Gastrocnemius medialis (tissue), 4 donors: ENCODE measurements around the gene PPP6R3. TPM values are rescaled to one million over a fixed set of nuclear protein-coding genes. Genes with fewer than 3 reads are reported as not detected.

ENCODE experiments used
- ATAC-seq, 2 donors: fragments of 150-250 bp; one replicate each; pipeline ENCODE4 v1.9.1; 2016
- DNase-seq, 2 donors: peaks; one replicate each; pipeline ENCODE4 v3.0.0-alpha.2; 2019
- H3K27ac ChIP-seq, 4 donors: fragments of 200-600 bp; sonication (generic); 1 replicate in 1 of 4; 2 replicates in 3 of 4; pipeline ENCODE4 v1.5.1; 2016 to 2018; ENCODE audit warnings: mild to moderate bottlenecking in 2 of 4, moderate library complexity in 1 of 4
- H3K27me3 ChIP-seq, 3 donors: fragments of 200-600 bp; sonication (generic) in 2 of 3; 1 replicate in 1 of 3; 2 replicates in 2 of 3; pipeline versions ENCODE4 v1.5.1 to v1.6.0; 2016 to 2019; ENCODE audit warnings: mild to moderate bottlenecking in 1 of 3, moderate library complexity in 1 of 3
- H3K36me3 ChIP-seq, 2 donors: fragments of 200-600 bp; sonication (generic) in 1 of 2; one replicate each; pipeline ENCODE4 v1.5.1; 2017 to 2018
- H3K4me1 ChIP-seq, 2 donors: fragments of 200-600 bp; sonication (generic) in 1 of 2; one replicate each; pipeline ENCODE4 v1.5.1; 2016 to 2017; ENCODE audit warnings: mild to moderate bottlenecking in 2 of 2
- H3K4me3 ChIP-seq, 4 donors: fragments of 200-600 bp; sonication (generic) in 3 of 4; 1 replicate in 1 of 4; 2 replicates in 3 of 4; pipeline ENCODE4 v1.5.1; 2016 to 2019; ENCODE audit warnings: mild to moderate bottlenecking in 2 of 4
- H3K9me3 ChIP-seq, 3 donors: fragments of 200-600 bp; sonication (generic) in 2 of 3; 1 replicate in 1 of 3; 2 replicates in 2 of 3; pipeline ENCODE4 v1.5.1; 2016 to 2019
- POLR2A ChIP-seq, 2 donors: fragments of 450-650 bp; IDR thresholded peaks; one replicate each; pipeline ENCODE4 v1.6.1; 2017; ENCODE audit warnings: antibody characterized with exemption in 2 of 2, mild to moderate bottlenecking in 2 of 2, moderate library complexity in 2 of 2
- in situ Hi-C, 4 donors: fragments of 200-750 bp; cut with MboI; loops; one replicate each; pipeline versions ENCODE4 v1.15.0 to v1.8.0; 2017; ENCODE audit warnings: low sequenced_read_pairs in 4 of 4
- intact Hi-C: fragments of 100-400 bp; cut with DNase I; formaldehyde crosslinking; loops from one replicate; pipeline ENCODE4 v1.15.1; 2023; ENCODE audit warnings: low total_unique reads
- total RNA-seq, 4 donors: library from RNA; depleted of rRNA; stranded (reverse); fragments of >200 nt; gene quantifications; one replicate each; pipeline versions ENCODE4 v1.1.0 to v1.2.3, GENCODE V29; 2016
- TF ChIP-seq, protein P1 (sequence below), 5 experiments: fragments of 450-650 bp in 3 of 5; fragments of 200-600 bp in 2 of 5; sonication (generic) in 2 of 5; IDR thresholded peaks in 4 of 5; conservative IDR thresholded peaks in 1 of 5; 1 replicate in 4 of 5; 2 replicates in 1 of 5; pipeline ENCODE4 v1.5.1; 2016 to 2019; ENCODE audit warnings: antibody characterized with exemption in 5 of 5, mild to moderate bottlenecking in 3 of 5, moderate library complexity in 3 of 5

PPP6R3 gene
- total RNA-seq, 4 donors from 2014 or later, result 77.3 to 196 (median 133) TPM

DNA sequence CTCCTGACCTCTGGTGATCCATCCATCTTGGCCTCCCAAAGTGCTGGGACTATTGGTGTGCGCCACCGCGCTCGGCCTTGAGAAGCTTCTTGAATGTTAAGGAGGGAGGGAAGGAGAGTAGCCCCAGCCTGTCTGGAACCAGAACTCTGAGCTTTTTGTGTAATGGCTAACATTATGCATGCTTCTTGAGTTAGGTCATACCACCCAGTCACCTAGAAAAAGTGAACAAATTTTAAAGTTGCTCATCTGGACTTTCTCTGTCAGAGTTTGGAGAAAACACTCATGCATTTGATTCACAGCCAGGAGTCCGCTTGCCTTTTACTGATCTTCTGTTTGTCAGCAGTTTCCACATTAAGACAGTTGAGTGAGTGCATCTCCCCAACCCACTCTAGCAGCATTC is 82.1 kb downstream of the PPP6R3 start:
- no peak overlapping the region for H3K4me3 ChIP-seq
- peak overlapping the region; percentile 84 to 86 (median 85) for H3K27ac ChIP-seq
- in situ Hi-C loops, result no loop called here
- ATAC-seq (no peak), DNase-seq (no peak)
- H3K4me1 ChIP-seq, result peaks cover 74 to 85% of the 10 kb centered on the region in 2 donors
- no peaks in the 10 kb centered on the region for H3K9me3 ChIP-seq
- H3K36me3 ChIP-seq, result peaks cover 0 to 25% of the 10 kb centered on the region in 2 donors
- intact Hi-C loops, result loop anchor here (5.0 kb wide), 1 partner anchor 35 kb away; no protein-coding TSS in a partner anchor
- TF ChIP-seq, protein P1, sequence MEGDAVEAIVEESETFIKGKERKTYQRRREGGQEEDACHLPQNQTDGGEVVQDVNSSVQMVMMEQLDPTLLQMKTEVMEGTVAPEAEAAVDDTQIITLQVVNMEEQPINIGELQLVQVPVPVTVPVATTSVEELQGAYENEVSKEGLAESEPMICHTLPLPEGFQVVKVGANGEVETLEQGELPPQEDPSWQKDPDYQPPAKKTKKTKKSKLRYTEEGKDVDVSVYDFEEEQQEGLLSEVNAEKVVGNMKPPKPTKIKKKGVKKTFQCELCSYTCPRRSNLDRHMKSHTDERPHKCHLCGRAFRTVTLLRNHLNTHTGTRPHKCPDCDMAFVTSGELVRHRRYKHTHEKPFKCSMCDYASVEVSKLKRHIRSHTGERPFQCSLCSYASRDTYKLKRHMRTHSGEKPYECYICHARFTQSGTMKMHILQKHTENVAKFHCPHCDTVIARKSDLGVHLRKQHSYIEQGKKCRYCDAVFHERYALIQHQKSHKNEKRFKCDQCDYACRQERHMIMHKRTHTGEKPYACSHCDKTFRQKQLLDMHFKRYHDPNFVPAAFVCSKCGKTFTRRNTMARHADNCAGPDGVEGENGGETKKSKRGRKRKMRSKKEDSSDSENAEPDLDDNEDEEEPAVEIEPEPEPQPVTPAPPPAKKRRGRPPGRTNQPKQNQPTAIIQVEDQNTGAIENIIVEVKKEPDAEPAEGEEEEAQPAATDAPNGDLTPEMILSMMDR (IDR thresholded peaks at IDR 0.05 in 4 of 5, conservative IDR thresholded peaks at IDR 0.05 in 1 of 5), result no peak
- TF ChIP-seq POLR2A (IDR thresholded peaks at IDR 0.05), result no peak
- no peaks in the 10 kb centered on the region for H3K27me3 ChIP-seq

DNA sequence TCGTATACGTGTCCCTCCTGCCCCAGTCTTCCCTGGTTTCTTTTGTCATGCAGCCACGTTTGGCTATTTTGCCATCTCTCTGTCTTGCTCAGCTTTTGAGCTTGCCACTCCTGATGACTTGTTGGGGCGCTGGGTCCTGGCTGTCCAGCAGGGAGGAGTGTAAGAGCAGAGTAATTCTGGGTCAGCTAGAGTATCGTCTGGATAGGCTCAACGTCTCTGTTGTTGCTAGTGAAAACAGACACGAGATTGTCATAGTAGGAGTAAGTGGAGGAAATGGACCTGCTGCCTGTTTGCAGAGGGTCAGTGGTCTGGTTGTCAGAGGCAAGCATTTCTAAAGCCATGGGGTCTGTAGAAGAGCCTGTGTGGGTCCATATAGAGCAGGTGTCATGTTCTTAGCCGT is 83.0 kb downstream of the PPP6R3 start:
- H3K27ac ChIP-seq, result peak overlapping the region; percentile 84 to 86 (median 85)
- H3K9me3 ChIP-seq, result no peaks in the 10 kb centered on the region
- H3K36me3 ChIP-seq, result peaks cover 0 to 22% of the 10 kb centered on the region in 2 donors
- ATAC-seq (no peak), DNase-seq (no peak)
- TF ChIP-seq POLR2A (IDR thresholded peaks at IDR 0.05), result no peak
- TF ChIP-seq, protein P1 (IDR thresholded peaks at IDR 0.05 in 4 of 5, conservative IDR thresholded peaks at IDR 0.05 in 1 of 5), result no peak
- no peak overlapping the region for H3K4me3 ChIP-seq
- H3K4me1 ChIP-seq, result peaks cover 72 to 84% of the 10 kb centered on the region in 2 donors
- in situ Hi-C loops (no loop called here), intact Hi-C loops (loop anchor here (5.0 kb wide), 1 partner anchor 34 kb away; no protein-coding TSS in a partner anchor)
- no peaks in the 10 kb centered on the region for H3K27me3 ChIP-seq

DNA sequence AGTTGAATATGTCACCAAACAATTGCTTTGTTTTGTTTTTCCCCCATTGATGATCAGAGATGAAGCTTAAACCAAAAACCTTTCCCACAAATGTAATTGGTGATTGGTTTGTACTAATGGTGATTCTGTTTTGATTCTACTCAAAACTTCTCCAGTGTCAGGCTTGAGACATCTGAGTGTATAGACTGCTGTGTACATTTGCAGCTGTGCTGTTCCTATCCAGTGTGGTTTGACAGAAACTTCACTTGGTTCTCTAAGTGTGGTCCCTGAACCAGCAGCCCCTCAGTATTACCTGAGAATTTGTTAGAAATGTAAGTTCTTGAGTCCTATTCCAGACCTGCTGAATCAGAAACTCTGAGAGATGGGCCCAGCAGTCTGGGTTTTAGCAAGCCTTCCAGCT is 84.8 kb downstream of the PPP6R3 start:
- H3K9me3 ChIP-seq, result no peaks in the 10 kb centered on the region
- in situ Hi-C loops (no loop called here), intact Hi-C loops (no loop called here)
- TF ChIP-seq, protein P1 (IDR thresholded peaks at IDR 0.05 in 4 of 5, conservative IDR thresholded peaks at IDR 0.05 in 1 of 5), result no peak
- TF ChIP-seq POLR2A (IDR thresholded peaks at IDR 0.05), result no peak
- DNase-seq, result no peak
- peaks cover 73 to 89% of the 10 kb centered on the region in 2 donors for H3K4me1 ChIP-seq
- no peak overlapping the region for H3K4me3 ChIP-seq
- peak overlapping the region; percentile 64 to 86 (median 84) for H3K27ac ChIP-seq
- no peak for ATAC-seq
- H3K36me3 ChIP-seq, result peaks cover 0 to 18% of the 10 kb centered on the region in 2 donors
- no peaks in the 10 kb centered on the region for H3K27me3 ChIP-seq

DNA sequence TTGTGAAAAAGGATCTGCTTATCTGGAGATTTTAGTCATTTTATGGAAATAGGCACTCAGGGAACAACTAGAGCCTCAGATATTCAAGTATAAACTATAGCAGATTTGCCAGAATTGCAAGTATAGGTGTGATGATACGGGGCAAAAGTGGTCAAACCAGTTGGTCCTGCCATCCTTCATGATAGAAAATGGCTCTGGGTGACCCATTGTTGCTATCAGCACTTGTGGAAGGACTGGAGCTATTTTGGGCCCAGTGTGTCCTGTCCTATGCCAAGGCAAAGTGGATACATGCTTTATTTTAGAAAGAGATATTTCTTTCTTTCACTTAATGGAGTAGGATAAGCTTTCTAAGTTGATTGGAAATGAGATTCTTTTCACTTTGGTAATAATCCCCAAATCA is 85.2 kb downstream of the PPP6R3 start:
- ATAC-seq, result peak; percentile 36 to 47
- H3K27ac ChIP-seq, result peak overlapping the region; percentile 64 to 86 (median 84)
- no peak overlapping the region for H3K4me3 ChIP-seq
- H3K27me3 ChIP-seq, result no peaks in the 10 kb centered on the region
- peaks cover 72 to 90% of the 10 kb centered on the region in 2 donors for H3K4me1 ChIP-seq
- in situ Hi-C loops, result no loop called here
- TF ChIP-seq, protein P1 (IDR thresholded peaks at IDR 0.05 in 4 of 5, conservative IDR thresholded peaks at IDR 0.05 in 1 of 5), result no peak
- no peak for TF ChIP-seq POLR2A (IDR thresholded peaks at IDR 0.05)
- H3K36me3 ChIP-seq, result peaks cover 0 to 18% of the 10 kb centered on the region in 2 donors
- H3K9me3 ChIP-seq, result no peaks in the 10 kb centered on the region
- no peak for DNase-seq
- intact Hi-C loops, result no loop called here

DNA sequence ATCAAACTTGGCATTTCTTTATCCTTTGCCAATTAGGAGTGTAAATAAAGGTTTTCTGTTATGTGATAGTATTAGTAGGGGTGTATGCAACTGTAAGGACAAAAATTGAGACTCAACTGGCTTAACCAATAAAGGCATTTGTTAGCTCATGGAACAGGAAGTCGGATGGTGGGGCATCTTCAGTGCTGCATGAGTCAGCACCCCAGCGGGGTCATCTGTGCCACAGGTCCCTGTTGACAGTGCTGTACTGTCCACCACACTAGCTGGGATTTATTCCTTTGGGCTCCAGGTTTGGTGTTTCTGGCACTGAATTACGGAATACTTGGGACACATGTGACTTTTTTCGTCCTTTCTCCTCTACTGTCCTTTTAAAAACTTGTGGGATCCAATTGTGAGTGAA is 86.0 kb downstream of the PPP6R3 start:
- in situ Hi-C loops, result no loop called here
- Histone ChIP-seq H3K9me3 (no peaks in the 10 kb centered on the region), H3K36me3 (peaks cover 0 to 18% of the 10 kb centered on the region in 2 donors), H3K4me3 (no peak overlapping the region), H3K27me3 (no peaks in the 10 kb centered on the region), H3K27ac (peak overlapping the region; percentile 64 to 86 (median 84)), H3K4me1 (peaks cover 64 to 84% of the 10 kb centered on the region in 2 donors)
- peak; percentile 53 to 62 for ATAC-seq
- no peak for TF ChIP-seq POLR2A (IDR thresholded peaks at IDR 0.05)
- TF ChIP-seq, protein P1 (IDR thresholded peaks at IDR 0.05 in 4 of 5, conservative IDR thresholded peaks at IDR 0.05 in 1 of 5), result no peak
- intact Hi-C loops, result no loop called here
- DNase-seq, result no peak
